ENCODE results near the gene PARD3B.

Gene PARD3B

GRCh38 chr2:204681412-204681811, 136.1 kb downstream of the PARD3B start:
- DNase-seq (ENCODE audit: low read depth): no peak

GRCh38 chr2:204683384-204683783, 138.1 kb downstream of the PARD3B start:
- no peak for TF ChIP-seq CTCF (IDR thresholded peaks at IDR 0.05; ENCODE audit: insufficient read depth, low read depth, low read length, missing control alignments)
- H3K4me3 ChIP-seq (ENCODE audit: low read depth, low read length): no peak overlapping the region
- no peak for DNase-seq (ENCODE audit: low read depth)

More at GRCh38 chr2:204681412-204681811, 136.1 kb downstream of the PARD3B start:
- TF ChIP-seq CTCF (IDR thresholded peaks at IDR 0.05; ENCODE audit: insufficient read depth, low read depth, low read length, missing control alignments): no peak
- H3K4me3 ChIP-seq (ENCODE audit: low read depth, low read length): no peak overlapping the region

- DNase-seq (ENCODE audit: low read depth): no peak
- no peak overlapping the region for H3K4me3 ChIP-seq (ENCODE audit: low read depth, low read length)
- no peak for TF ChIP-seq CTCF (IDR thresholded peaks at IDR 0.05; ENCODE audit: insufficient read depth, low read depth, low read length, missing control alignments)
Observed at GRCh38 chr2:204686406-204686805, 141.1 kb downstream of the PARD3B start.

DNA sequence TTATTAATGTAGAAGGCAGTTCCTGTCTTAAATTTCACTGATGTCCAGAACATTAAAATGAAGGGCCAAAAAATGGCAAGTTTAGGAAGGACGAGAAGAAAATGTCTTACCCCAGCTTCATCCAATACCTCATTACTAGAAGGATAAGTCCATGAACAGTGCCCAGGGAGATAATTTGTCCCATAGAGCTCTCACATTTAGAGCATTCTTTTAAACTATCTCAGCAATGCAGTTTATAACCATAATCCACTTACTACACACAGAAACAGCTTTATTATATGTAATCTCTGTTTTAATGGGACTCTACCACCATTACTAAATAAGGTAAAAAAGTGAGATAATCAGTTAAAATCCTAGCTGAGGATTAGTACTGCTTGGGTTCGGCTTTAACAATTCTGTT, 142.5 kb downstream of the PARD3B start:
- no peak for DNase-seq (ENCODE audit: low read depth)
- TF ChIP-seq CTCF (IDR thresholded peaks at IDR 0.05; ENCODE audit: insufficient read depth, low read depth, low read length, missing control alignments): no peak
- H3K4me3 ChIP-seq (ENCODE audit: low read depth, low read length): no peak overlapping the region

GRCh38 chr2:204691911-204692510, 146.7 kb downstream of the PARD3B start:
- peak; percentile 56 for TF ChIP-seq CTCF (IDR thresholded peaks at IDR 0.05; ENCODE audit: insufficient read depth, low read depth, low read length, missing control alignments)
- no peak overlapping the region for H3K4me3 ChIP-seq (ENCODE audit: low read depth, low read length)
- DNase-seq (ENCODE audit: low read depth): peak; percentile 55

GRCh38 chr2:204692790-204693189, 147.5 kb downstream of the PARD3B start:
- no peak overlapping the region for H3K4me3 ChIP-seq (ENCODE audit: low read depth, low read length)
- no peak for DNase-seq (ENCODE audit: low read depth)
- TF ChIP-seq CTCF (IDR thresholded peaks at IDR 0.05; ENCODE audit: insufficient read depth, low read depth, low read length, missing control alignments): no peak

GRCh38 chr2:204693262-204693661, 148.0 kb downstream of the PARD3B start:
- TF ChIP-seq CTCF (IDR thresholded peaks at IDR 0.05; ENCODE audit: insufficient read depth, low read depth, low read length, missing control alignments): no peak
- no peak overlapping the region for H3K4me3 ChIP-seq (ENCODE audit: low read depth, low read length)
- no peak for DNase-seq (ENCODE audit: low read depth)

Measured in GM12865 (cell line).